Heart left ventricle (tissue), 13 donors: ENCODE data around the gene RBL1.
"Not testable (repeated sequence)": the region's sequence is repeated elsewhere in the genome, so short reads cannot be mapped to it uniquely, and the experiment has no call there.

Experiments used
- POLR2A ChIP-seq, 2 donors: fragments of 450-650 bp; IDR thresholded peaks; one replicate each; pipeline ENCODE4 v1.6.1; 2017; ENCODE audit warnings: antibody characterized with exemption in 2 of 2, mild to moderate bottlenecking in 2 of 2, moderate library complexity in 2 of 2
- TF ChIP-seq, protein P1 (sequence below), 12 donors: fragments of 200-600 bp; sonication (generic) in 4 of 12; IDR thresholded peaks; one replicate each; pipeline versions ENCODE4 v1.5.0 to v1.8.0; 2018 to 2022; ENCODE audit warnings: antibody characterized with exemption in 12 of 12, mild to moderate bottlenecking in 5 of 12
- donor health status: ischemic (EF 13 %, LVEDD 7.1; RV severe dilation, severe dysfunction).
- donor health status: DM: no; HTN: yes; CAD: no.
- donor health status: DM: no; HTN: no; CAD: no.
- donor health status: ischemic (EF 25% LVEDD 6.9; RV normal size, moderate dysfunction).
- donor health status: ischemic (EF 25% LVEDD 5.7; RV mildly dilated, moderate dysfunction).
- donor health status: ischemic (EF 35%, LVEDD 5.7; RV mildly dilated, moderate dysfunction).
- donor health status: nonischemic (EF 11% LVEDD 7.7; RV severe dilation, severe dysfunction).
- donor health status: DM: yes; HTN: yes; CAD: no.
- donor health status: PGD.
- donor health status: ischemic (EF 29% LVEDD 5.4; RV normal size, mild dysfunction).
- donor health status: nonischemic (EF 23%, LVEDD 6.1; RV moderate dilation, normal function).

DNA sequence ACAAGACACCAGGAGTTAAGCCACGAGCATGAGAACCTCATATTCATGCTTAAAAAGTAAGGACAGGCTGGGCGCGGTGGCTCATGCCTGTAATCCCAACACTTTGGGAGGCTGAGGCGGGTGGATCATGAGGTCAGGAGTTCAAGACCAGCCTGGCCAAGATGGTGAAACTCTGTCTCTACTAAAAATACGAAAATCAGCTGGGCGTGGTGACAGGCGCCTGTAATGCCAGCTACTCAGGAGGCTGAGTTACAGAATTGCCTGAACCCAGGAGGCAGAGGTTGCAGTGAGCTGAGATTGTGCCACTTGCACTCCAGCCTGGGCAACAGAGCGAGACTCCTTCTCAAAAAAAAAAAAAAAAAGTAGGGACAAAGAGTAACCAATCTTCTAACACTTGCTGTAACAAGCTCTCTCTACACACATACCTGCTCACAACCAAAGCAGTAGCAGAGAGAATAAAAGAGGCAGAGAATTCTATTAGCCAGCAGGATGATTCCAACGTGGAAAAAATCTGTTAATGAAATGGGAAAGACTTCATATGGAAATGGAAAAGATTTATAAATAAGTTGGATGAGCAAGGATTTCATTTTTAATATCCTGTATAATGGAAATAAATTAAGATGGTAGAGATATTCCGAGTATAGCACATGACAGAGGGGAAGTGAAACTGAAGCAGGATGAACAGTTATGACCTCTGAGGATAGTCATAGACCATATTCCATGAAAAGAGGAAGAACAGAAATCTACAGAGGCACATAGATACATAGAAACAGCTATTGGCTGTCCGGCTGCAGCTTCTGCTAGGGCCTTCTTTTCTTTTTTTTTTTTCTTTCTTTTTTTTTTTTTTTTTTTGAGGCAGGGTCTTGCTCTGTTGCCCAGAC is 90.5 kb downstream of the RBL1 start:
- TF ChIP-seq, protein P1, sequence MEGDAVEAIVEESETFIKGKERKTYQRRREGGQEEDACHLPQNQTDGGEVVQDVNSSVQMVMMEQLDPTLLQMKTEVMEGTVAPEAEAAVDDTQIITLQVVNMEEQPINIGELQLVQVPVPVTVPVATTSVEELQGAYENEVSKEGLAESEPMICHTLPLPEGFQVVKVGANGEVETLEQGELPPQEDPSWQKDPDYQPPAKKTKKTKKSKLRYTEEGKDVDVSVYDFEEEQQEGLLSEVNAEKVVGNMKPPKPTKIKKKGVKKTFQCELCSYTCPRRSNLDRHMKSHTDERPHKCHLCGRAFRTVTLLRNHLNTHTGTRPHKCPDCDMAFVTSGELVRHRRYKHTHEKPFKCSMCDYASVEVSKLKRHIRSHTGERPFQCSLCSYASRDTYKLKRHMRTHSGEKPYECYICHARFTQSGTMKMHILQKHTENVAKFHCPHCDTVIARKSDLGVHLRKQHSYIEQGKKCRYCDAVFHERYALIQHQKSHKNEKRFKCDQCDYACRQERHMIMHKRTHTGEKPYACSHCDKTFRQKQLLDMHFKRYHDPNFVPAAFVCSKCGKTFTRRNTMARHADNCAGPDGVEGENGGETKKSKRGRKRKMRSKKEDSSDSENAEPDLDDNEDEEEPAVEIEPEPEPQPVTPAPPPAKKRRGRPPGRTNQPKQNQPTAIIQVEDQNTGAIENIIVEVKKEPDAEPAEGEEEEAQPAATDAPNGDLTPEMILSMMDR (IDR thresholded peaks at IDR 0.05): not testable (repeated sequence)
- TF ChIP-seq POLR2A (IDR thresholded peaks at IDR 0.05): not testable (repeated sequence)
